Renal pelvis (tissue), 4 donors: ENCODE data around the gene SIGLEC5. TPM values are rescaled to one million over a fixed set of nuclear protein-coding genes. Genes with fewer than 3 reads are reported as not detected.

Experiments used
- DNase-seq: peaks from one replicate; pipeline ENCODE4 v3.0.0-alpha.2; 2013
- polyA plus RNA-seq, 3 donors: library from polyadenylated mRNA; unstranded; fragments of 120-200 nt; gene quantifications; one replicate each; pipeline ENCODE4 v1.2.1, GENCODE V29; 2013; ENCODE audit not compliant: insufficient read length in 3 of 3

Gene SIGLEC5
- polyA plus RNA-seq, 3 donors: 0.26 to 0.40 TPM; not detected in 1

- no peak for DNase-seq
Measured at GRCh38 chr19:51590441-51590840, 39.8 kb downstream of the SIGLEC5 start.

GRCh38 chr19:51589511-51589910 is 40.7 kb downstream of the SIGLEC5 start:
- no peak for DNase-seq

- no peak for DNase-seq
Measured at GRCh38 chr19:51587264-51588191, 42.7 kb downstream of the SIGLEC5 start.

- no peak for DNase-seq
Measured at GRCh38 chr19:51586799-51587198, 43.4 kb downstream of the SIGLEC5 start.

GRCh38 chr19:51586103-51586728 is 44.0 kb downstream of the SIGLEC5 start:
- DNase-seq: no peak

GRCh38 chr19:51576850-51577249 is 53.4 kb downstream of the SIGLEC5 start:
- no peak for DNase-seq

GRCh38 chr19:51573331-51573730 is 56.9 kb downstream of the SIGLEC5 start:
- DNase-seq: no peak

- no peak for DNase-seq
Measured at GRCh38 chr19:51572908-51573307, 57.3 kb downstream of the SIGLEC5 start.

GRCh38 chr19:51572410-51572809 is 57.8 kb downstream of the SIGLEC5 start:
- no peak for DNase-seq

GRCh38 chr19:51571599-51571998 is 58.6 kb downstream of the SIGLEC5 start:
- DNase-seq: peak; percentile 14

GRCh38 chr19:51570962-51571575 is 59.1 kb downstream of the SIGLEC5 start, which contains the start of gene ZNF175:
Gene ZNF175 (plus strand): TSS chr19:51571283. CDS start chr19:51573330, 2,047 bp downstream.
- peak; percentile 98 for DNase-seq

GRCh38 chr19:51568456-51568855 is 61.7 kb downstream of the SIGLEC5 start:
- no peak for DNase-seq

- no peak for DNase-seq
Measured at GRCh38 chr19:51567583-51567982, 62.6 kb downstream of the SIGLEC5 start.

- no peak for DNase-seq
Measured at GRCh38 chr19:51566489-51567100, 63.6 kb downstream of the SIGLEC5 start.

GRCh38 chr19:51565583-51565982 is 64.6 kb downstream of the SIGLEC5 start:
- no peak for DNase-seq

GRCh38 chr19:51564791-51565190 is 65.4 kb downstream of the SIGLEC5 start:
- no peak for DNase-seq

Other genes with a start within 250 kb of the SIGLEC5 start
- gene LIM2, start 242.4 kb downstream of the SIGLEC5 start, polyA plus RNA-seq: under 1 TPM; 0.35 to 0.60 (median 0.44) TPM
- under 1 TPM; 0.22 to 0.39 (median 0.36) TPM for gene C19orf84, start 239.8 kb downstream of the SIGLEC5 start, polyA plus RNA-seq
- gene SIGLEC10, start 212.8 kb downstream of the SIGLEC5 start, polyA plus RNA-seq: 1 to 10 TPM; 1.1 to 1.7 (median 1.6) TPM
- gene SIGLEC8, start 171.9 kb downstream of the SIGLEC5 start, polyA plus RNA-seq: under 1 TPM in 1 of 3 donors, not detected in 2; 0.10 TPM
- not detected for gene CEACAM18, start 151.9 kb downstream of the SIGLEC5 start, polyA plus RNA-seq
- gene SIGLEC12, start 128.6 kb downstream of the SIGLEC5 start, polyA plus RNA-seq: under 1 TPM in 2 of 3 donors, not detected in 1; 0.13 to 0.19 TPM
- gene SIGLEC6, start 98.7 kb downstream of the SIGLEC5 start, polyA plus RNA-seq: under 1 TPM in 1 of 3 donors, not detected in 2; 0.16 TPM
- 10 to 100 TPM; 15.3 to 22.0 (median 17.3) TPM for gene ZNF175, start 59.1 kb downstream of the SIGLEC5 start, polyA plus RNA-seq
- gene SIGLEC14, start 16.4 kb upstream of the SIGLEC5 start, polyA plus RNA-seq: under 1 TPM; 0.25 to 0.92 (median 0.54) TPM
- gene SPACA6, start 62.9 kb upstream of the SIGLEC5 start, polyA plus RNA-seq: 10 to 100 TPM; 16.4 to 27.6 (median 24.1) TPM
- under 1 TPM in 2 of 3 donors, not detected in 1; 0.13 TPM for gene HAS1, start 93.6 kb upstream of the SIGLEC5 start, polyA plus RNA-seq
- gene FPR1, start 121.5 kb upstream of the SIGLEC5 start, polyA plus RNA-seq: 1 to 10 TPM in 2 of 3 donors, under 1 TPM in 1; 0.88 to 1.5 (median 1.3) TPM
- under 1 TPM in 2 of 3 donors, not detected in 1; 0.15 to 0.19 TPM for gene FPR2, start 130.8 kb upstream of the SIGLEC5 start, polyA plus RNA-seq
- under 1 TPM; 0.21 to 0.46 (median 0.23) TPM for gene FPR3, start 164.8 kb upstream of the SIGLEC5 start, polyA plus RNA-seq